SU-DHL-6 (cell line): ENCODE data around the gene CERS6.

Experiments
- H2AFZ ChIP-seq: fragments of 200-600 bp; sonication (generic); 2 replicates; pipeline ENCODE4 v1.6.1; 2014; ENCODE audit warnings: low read depth, mild to moderate bottlenecking, moderate library complexity, mixed read lengths, antibody characterized with exemption, low read length; ENCODE audit not compliant: severe bottlenecking
- H3F3A ChIP-seq: fragments of 200-600 bp; shearing (Covaris generic); 2 replicates; pipeline ENCODE4 v1.6.0; 2016; ENCODE audit warnings: antibody characterized with exemption, mild to moderate bottlenecking; ENCODE audit not compliant: insufficient read depth
- H3K27ac ChIP-seq: fragments of 200-600 bp; sonication (generic); 2 replicates; pipeline ENCODE4 v1.5.1; 2016; ENCODE audit warnings: low read depth, mild to moderate bottlenecking, low read length, moderate library complexity, mixed read lengths
- H3K27me3 ChIP-seq: fragments of 200-600 bp; sonication (generic), shearing (Covaris generic); 2 replicates; pipeline ENCODE4 v1.6.0; 2014; ENCODE audit warnings: mild to moderate bottlenecking, low read length
- H3K36me3 ChIP-seq: fragments of 200-600 bp; sonication (generic); 2 replicates; pipeline ENCODE4 v1.6.1; 2014; ENCODE audit warnings: mild to moderate bottlenecking, low read length, mixed read lengths
- H3K4me2 ChIP-seq: fragments of 300-600, 200-600 bp; shearing (Covaris generic), sonication (generic); 2 replicates; pipeline ENCODE4 v1.6.0; 2014; ENCODE audit warnings: low read length, low read depth, mild to moderate bottlenecking; ENCODE audit not compliant: poor library complexity, severe bottlenecking
- H3K4me3 ChIP-seq: fragments of 200-600 bp; sonication (generic); 2 replicates; pipeline ENCODE4 v1.5.1; 2014; ENCODE audit warnings: antibody characterized with exemption, low read length, mild to moderate bottlenecking, mixed read lengths; ENCODE audit not compliant: insufficient read depth, poor library complexity, severe bottlenecking
- H3K79me2 ChIP-seq: fragments of 200-600 bp; sonication (generic); 2 replicates; pipeline ENCODE4 v1.6.1; 2014; ENCODE audit warnings: mild to moderate bottlenecking, low read length, moderate library complexity; ENCODE audit not compliant: insufficient read depth
- H3K9ac ChIP-seq: fragments of 200-600 bp; sonication (generic); 2 replicates; pipeline ENCODE4 v1.7.0; 2014; ENCODE audit warnings: mild to moderate bottlenecking, low read length
- H3K9me2 ChIP-seq: fragments of 200-600 bp; sonication (generic); replicated peaks from 2 replicates; pipeline ENCODE4 v1.6.1; 2014; ENCODE audit warnings: low read length; ENCODE audit not compliant: insufficient read depth
- H3K9me3 ChIP-seq: fragments of 200-600 bp; sonication (generic); 2 replicates; pipeline ENCODE4 v1.6.1; 2014; ENCODE audit warnings: low read length, mixed read lengths; ENCODE audit not compliant: insufficient read depth
- H4K20me1 ChIP-seq: fragments of 200-600 bp; sonication (generic); 2 replicates; pipeline ENCODE4 v1.6.1; 2014; ENCODE audit warnings: low read depth, mild to moderate bottlenecking, antibody characterized with exemption, low read length, moderate library complexity, mixed read lengths
- EZH2phosphoT487 ChIP-seq: fragments of 200-600 bp; sonication (generic), shearing (Covaris generic); conservative IDR thresholded peaks from 2 replicates; pipeline ENCODE4 v1.6.1; 2018; ENCODE audit warnings: mild to moderate bottlenecking, antibody characterized with exemption, low read length, moderate library complexity, mixed read lengths
- TF ChIP-seq, protein P1 (sequence below): fragments of 200-600 bp; sonication (generic); IDR thresholded peaks from one replicate; pipeline ENCODE4 v1.5.1; 2017; ENCODE audit warnings: antibody characterized with exemption, mild to moderate bottlenecking, low read length, moderate library complexity; ENCODE audit not compliant: insufficient read depth, poor library complexity, severe bottlenecking

CERS6 gene

DNA sequence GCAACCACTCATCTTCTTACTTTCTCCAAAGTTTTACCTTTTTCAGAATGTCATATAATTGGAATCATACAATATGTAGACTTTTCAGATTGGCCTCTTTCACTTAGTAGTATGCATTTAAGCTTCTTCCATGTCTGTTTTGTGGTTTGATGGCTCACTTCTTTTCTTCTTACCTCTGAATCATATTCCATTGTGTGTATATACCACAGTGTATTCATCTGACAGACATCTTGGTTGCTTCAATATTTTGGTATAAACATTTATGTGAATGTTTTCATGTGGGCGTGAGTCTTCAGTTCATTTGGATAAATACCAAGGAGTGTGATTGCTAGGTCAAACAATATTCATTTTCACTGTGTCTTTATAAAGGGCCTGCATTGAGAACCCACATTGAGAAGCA lies 210.3 kb downstream of the CERS6 start:
- Histone ChIP-seq H4K20me1 (no peaks in the 10 kb centered on the region), H3K36me3 (no peaks in the 10 kb centered on the region), H3K27ac (no peak overlapping the region), H3K4me2 (no peak overlapping the region), H3K9ac (no peak overlapping the region), H3K4me3 (no peak overlapping the region), H3K9me2 (no peaks in the 10 kb centered on the region), H3K79me2 (no peaks in the 10 kb centered on the region), H3K27me3 (no peaks in the 10 kb centered on the region), H3F3A (no peaks in the 10 kb centered on the region), H2AFZ (no peak overlapping the region), H3K9me3 (no peaks in the 10 kb centered on the region)
- TF ChIP-seq, protein P1, sequence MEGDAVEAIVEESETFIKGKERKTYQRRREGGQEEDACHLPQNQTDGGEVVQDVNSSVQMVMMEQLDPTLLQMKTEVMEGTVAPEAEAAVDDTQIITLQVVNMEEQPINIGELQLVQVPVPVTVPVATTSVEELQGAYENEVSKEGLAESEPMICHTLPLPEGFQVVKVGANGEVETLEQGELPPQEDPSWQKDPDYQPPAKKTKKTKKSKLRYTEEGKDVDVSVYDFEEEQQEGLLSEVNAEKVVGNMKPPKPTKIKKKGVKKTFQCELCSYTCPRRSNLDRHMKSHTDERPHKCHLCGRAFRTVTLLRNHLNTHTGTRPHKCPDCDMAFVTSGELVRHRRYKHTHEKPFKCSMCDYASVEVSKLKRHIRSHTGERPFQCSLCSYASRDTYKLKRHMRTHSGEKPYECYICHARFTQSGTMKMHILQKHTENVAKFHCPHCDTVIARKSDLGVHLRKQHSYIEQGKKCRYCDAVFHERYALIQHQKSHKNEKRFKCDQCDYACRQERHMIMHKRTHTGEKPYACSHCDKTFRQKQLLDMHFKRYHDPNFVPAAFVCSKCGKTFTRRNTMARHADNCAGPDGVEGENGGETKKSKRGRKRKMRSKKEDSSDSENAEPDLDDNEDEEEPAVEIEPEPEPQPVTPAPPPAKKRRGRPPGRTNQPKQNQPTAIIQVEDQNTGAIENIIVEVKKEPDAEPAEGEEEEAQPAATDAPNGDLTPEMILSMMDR: no peak
- TF ChIP-seq EZH2phosphoT487: no peak

DNA sequence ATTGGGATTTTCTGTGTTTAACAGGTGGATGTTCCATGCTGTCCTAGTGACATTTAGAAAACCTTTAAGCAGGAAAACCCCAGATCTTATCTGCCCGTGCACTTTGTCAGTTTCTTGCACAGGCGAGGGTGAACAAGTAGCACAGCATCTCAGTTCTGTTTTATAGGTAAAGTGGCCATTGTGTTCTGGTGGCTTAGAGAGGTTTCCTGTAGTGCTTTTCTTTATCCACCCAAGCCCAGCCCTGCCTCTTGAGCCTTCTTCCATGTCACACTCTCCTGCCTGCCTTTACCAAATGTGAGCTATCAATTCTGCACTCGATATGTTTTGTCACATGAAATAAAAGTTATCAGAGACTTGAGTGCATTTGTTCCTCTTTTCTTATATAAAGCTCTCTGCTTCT lies 211.1 kb downstream of the CERS6 start:
- TF ChIP-seq, protein P1: no peak
- no peak for TF ChIP-seq EZH2phosphoT487

DNA sequence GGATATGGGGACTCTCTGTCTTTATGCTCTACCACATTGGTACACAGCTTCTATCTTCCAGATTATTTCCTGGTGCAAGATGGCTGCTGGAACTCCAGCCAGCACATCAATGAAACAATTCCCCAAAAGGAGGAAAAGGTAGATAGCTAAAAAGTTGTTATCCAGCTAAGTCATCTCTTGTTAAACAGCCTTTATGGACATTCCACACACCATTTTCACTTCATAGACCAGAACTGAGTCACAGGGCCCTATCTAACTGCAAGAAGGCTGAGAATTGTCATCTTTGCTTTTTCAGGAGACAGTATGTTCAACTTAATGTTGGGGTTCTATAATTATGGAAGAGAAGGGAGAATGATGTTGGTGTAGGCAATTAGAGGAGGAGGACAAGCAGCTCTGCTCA lies 213.1 kb downstream of the CERS6 start:
- H3K27me3 ChIP-seq: no peaks in the 10 kb centered on the region
- no peak for TF ChIP-seq EZH2phosphoT487
- no peaks in the 10 kb centered on the region for H3K79me2 ChIP-seq
- no peak overlapping the region for H3K9ac ChIP-seq
- H3K9me2 ChIP-seq: no peaks in the 10 kb centered on the region
- H3K4me3 ChIP-seq: no peak overlapping the region
- no peak overlapping the region for H3K27ac ChIP-seq
- no peaks in the 10 kb centered on the region for H4K20me1 ChIP-seq
- H3K4me2 ChIP-seq: no peak overlapping the region
- H3F3A ChIP-seq: no peaks in the 10 kb centered on the region
- no peak overlapping the region for H2AFZ ChIP-seq
- H3K9me3 ChIP-seq: no peaks in the 10 kb centered on the region
- H3K36me3 ChIP-seq: no peaks in the 10 kb centered on the region

More for the DNA sequence above, 211.1 kb downstream of the CERS6 start:
- H2AFZ ChIP-seq: no peak overlapping the region
- H3F3A ChIP-seq: no peaks in the 10 kb centered on the region
- H3K36me3 ChIP-seq: no peaks in the 10 kb centered on the region
- H3K9ac ChIP-seq: no peak overlapping the region
- H4K20me1 ChIP-seq: no peaks in the 10 kb centered on the region
- H3K27ac ChIP-seq: no peak overlapping the region
- no peaks in the 10 kb centered on the region for H3K79me2 ChIP-seq
- H3K4me2 ChIP-seq: no peak overlapping the region
- no peaks in the 10 kb centered on the region for H3K27me3 ChIP-seq
- H3K9me2 ChIP-seq: no peaks in the 10 kb centered on the region
- H3K4me3 ChIP-seq: no peak overlapping the region
- no peaks in the 10 kb centered on the region for H3K9me3 ChIP-seq

DNA sequence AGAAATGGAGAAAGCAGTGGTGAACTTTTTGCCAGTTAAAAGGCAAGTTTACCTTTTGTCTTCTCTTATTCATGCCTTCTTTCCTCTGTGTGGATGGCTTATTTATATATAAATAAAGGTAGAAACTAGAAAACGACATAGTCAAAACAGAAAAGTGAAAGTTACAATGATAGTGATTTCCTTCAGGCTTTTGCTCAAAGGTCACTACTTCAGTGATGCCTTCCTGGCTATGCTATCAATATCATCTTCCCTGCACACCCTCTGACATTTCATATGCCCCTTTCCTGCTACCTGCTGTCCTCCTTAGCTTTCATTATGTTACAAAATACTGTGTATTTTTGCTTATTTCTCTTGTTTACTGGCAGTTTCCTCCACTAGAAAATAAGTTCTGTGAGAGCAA lies 214.4 kb downstream of the CERS6 start:
- no peaks in the 10 kb centered on the region for H3K27me3 ChIP-seq
- no peaks in the 10 kb centered on the region for H4K20me1 ChIP-seq
- no peaks in the 10 kb centered on the region for H3K36me3 ChIP-seq
- H3K9ac ChIP-seq: no peak overlapping the region
- no peaks in the 10 kb centered on the region for H3K79me2 ChIP-seq
- H3K9me3 ChIP-seq: no peaks in the 10 kb centered on the region
- H3K27ac ChIP-seq: no peak overlapping the region
- no peaks in the 10 kb centered on the region for H3F3A ChIP-seq
- TF ChIP-seq, protein P1: no peak
- TF ChIP-seq EZH2phosphoT487: no peak
- H3K4me3 ChIP-seq: no peak overlapping the region
- no peak overlapping the region for H2AFZ ChIP-seq
- no peak overlapping the region for H3K4me2 ChIP-seq
- H3K9me2 ChIP-seq: no peaks in the 10 kb centered on the region
